HepG2 (cell line): ENCODE data around the gene MAP2K7. TPM values are rescaled to one million over a fixed set of nuclear protein-coding genes. Genes with fewer than 3 reads are reported as not detected.

Experiments used
- ADNP ChIP-seq: sonication (generic); formaldehyde crosslinking; IDR thresholded peaks from 2 replicates; pipeline ENCODE4 v1.4.0; 2020; ENCODE audit warnings: missing genetic modification reagents
- FIP1L1 ChIP-seq: fragments of 200-400 bp; formaldehyde crosslinking; IDR thresholded peaks from 2 replicates; pipeline ENCODE4 v1.6.1; 2018; ENCODE audit warnings: low read depth, mild to moderate bottlenecking, low read length, moderate library complexity, borderline replicate concordance; ENCODE audit not compliant: insufficient read depth
- FOXA1 ChIP-seq, 2 experiments: fragments of 450-650 bp in 1 of 2; sonication (generic) in 1 of 2; formaldehyde crosslinking in 1 of 2; IDR thresholded peaks; 2 replicates each; pipeline versions ENCODE4 v1.4.0 to v1.6.1; 2016 to 2020; ENCODE audit warnings: missing genetic modification reagents in 1 of 2
- HDAC2 ChIP-seq: sonication (generic); formaldehyde crosslinking; IDR thresholded peaks from 2 replicates; pipeline ENCODE4 v1.4.0; 2020; ENCODE audit warnings: missing genetic modification reagents
- HNF4A ChIP-seq: sonication (generic); formaldehyde crosslinking; IDR thresholded peaks from 2 replicates; pipeline ENCODE4 v1.4.0; 2020; ENCODE audit warnings: missing genetic modification reagents
- HNRNPLL ChIP-seq: fragments of 200-400 bp; formaldehyde crosslinking; IDR thresholded peaks from 2 replicates; pipeline ENCODE4 v1.6.1; 2017; ENCODE audit warnings: mild to moderate bottlenecking, low read depth, low read length; ENCODE audit not compliant: poor library complexity, severe bottlenecking
- NFE2L2 ChIP-seq: fragments of 150-350 bp; IDR thresholded peaks from 2 replicates; pipeline ENCODE4 v1.6.1; 2014; ENCODE audit warnings: low read length
- NFYC ChIP-seq: IDR thresholded peaks from 2 replicates; pipeline ENCODE4 v1.6.1; 2016; ENCODE audit warnings: missing genetic modification reagents, missing compliant biosample characterization
- NR2C2 ChIP-seq: sonication (generic); formaldehyde crosslinking; IDR thresholded peaks from 2 replicates; pipeline ENCODE4 v1.4.0; 2020; ENCODE audit warnings: missing genetic modification reagents, mild to moderate bottlenecking, moderate library complexity, borderline replicate concordance
- RARG ChIP-seq: sonication (generic); formaldehyde crosslinking; IDR thresholded peaks from 2 replicates; pipeline ENCODE4 v1.4.0; 2020; ENCODE audit warnings: low read depth, mild to moderate bottlenecking, missing genetic modification reagents
- SAP130 ChIP-seq: IDR thresholded peaks from 2 replicates; pipeline ENCODE4 v1.6.1; 2016; ENCODE audit warnings: low read depth
- SP5 ChIP-seq: IDR thresholded peaks from 2 replicates; pipeline ENCODE4 v1.6.1; 2016; ENCODE audit warnings: low read depth, borderline replicate concordance
- ZBTB1 ChIP-seq: sonication (generic); formaldehyde crosslinking; IDR thresholded peaks from 2 replicates; pipeline ENCODE4 v1.4.0; 2020; ENCODE audit warnings: missing genetic modification reagents, borderline replicate concordance
- ZNF160 ChIP-seq: sonication (generic); formaldehyde crosslinking; IDR thresholded peaks from 2 replicates; pipeline ENCODE4 v1.8.0; 2022; ENCODE audit warnings: mild to moderate bottlenecking, inconsistent platforms, missing genetic modification reagents
- ZNF354B ChIP-seq: sonication (generic); formaldehyde crosslinking; IDR thresholded peaks from 2 replicates; pipeline ENCODE4 v1.8.0; 2022; ENCODE audit warnings: mild to moderate bottlenecking, missing genetic modification reagents
- ZNF552 ChIP-seq: sonication (generic); formaldehyde crosslinking; IDR thresholded peaks from 2 replicates; pipeline ENCODE4 v1.9.0; 2022; ENCODE audit warnings: missing genetic modification reagents, mild to moderate bottlenecking, borderline replicate concordance
- ZNF605 ChIP-seq: sonication (generic); formaldehyde crosslinking; IDR thresholded peaks from 2 replicates; pipeline ENCODE4 v1.8.0; 2022; ENCODE audit warnings: mild to moderate bottlenecking, missing genetic modification reagents
- ZNF788 ChIP-seq: sonication (generic); formaldehyde crosslinking; IDR thresholded peaks from 2 replicates; pipeline ENCODE4 v1.5.0; 2020; ENCODE audit warnings: mild to moderate bottlenecking, missing genetic modification reagents, borderline replicate concordance
- polyA plus RNA-seq, 8 experiments: library from polyadenylated mRNA; depleted of rRNA in 3 of 8; stranded (reverse) in 7 of 8; unstranded in 1 of 8; fragments of >200 nt; fragmentation: Illumina TruSeq in 4 of 8; extraction: Trizol in 4 of 8; gene quantifications; 2 replicates each; pipeline versions ENCODE4 v1.2.1 to v1.2.3, GENCODE V29; 2011 to 2016; ENCODE audit warnings: low read depth in 4 of 8, missing spikeins in 1 of 8, mixed read lengths in 1 of 8; ENCODE audit not compliant: insufficient read depth in 1 of 8
- total RNA-seq, 5 experiments: library from RNA; depleted of rRNA; stranded (reverse); fragments of >200 nt; fragmentation: Illumina TruSeq; extraction: Trizol; gene quantifications; 2 replicates each; pipeline ENCODE4 v1.2.3, GENCODE V29; 2016; ENCODE audit warnings: low read depth in 1 of 5
- TF ChIP-seq, protein P1 (sequence below), 2 experiments: fragments of 450-650 bp in 1 of 2; sonication (generic) in 1 of 2; formaldehyde crosslinking; IDR thresholded peaks; 2 replicates each; pipeline versions ENCODE4 v1.5.0 to v1.8.0; 2020 to 2022; ENCODE audit warnings: mild to moderate bottlenecking in 1 of 2, missing genetic modification reagents in 1 of 2
- TF ChIP-seq, protein P2 (sequence below): sonication (generic); formaldehyde crosslinking; IDR thresholded peaks from 2 replicates; pipeline ENCODE4 v1.8.0; 2022; ENCODE audit warnings: mild to moderate bottlenecking, missing genetic modification reagents, moderate library complexity
- TF ChIP-seq, protein P3 (sequence below): sonication (generic); formaldehyde crosslinking; IDR thresholded peaks from 2 replicates; pipeline ENCODE4 v1.4.0; 2020; ENCODE audit warnings: missing genetic modification reagents
- TF ChIP-seq, protein P4 (sequence below): sonication (generic); formaldehyde crosslinking; IDR thresholded peaks from 2 replicates; pipeline ENCODE4 v1.8.1; 2022; ENCODE audit warnings: mild to moderate bottlenecking, missing genetic modification reagents

MAP2K7 gene
- total and polyA plus RNA-seq, 2 of the 13 experiments (the other 11 are each of a cell fraction or from before 2014, with no cell fraction given): 9.0 to 10.8 TPM

DNA sequence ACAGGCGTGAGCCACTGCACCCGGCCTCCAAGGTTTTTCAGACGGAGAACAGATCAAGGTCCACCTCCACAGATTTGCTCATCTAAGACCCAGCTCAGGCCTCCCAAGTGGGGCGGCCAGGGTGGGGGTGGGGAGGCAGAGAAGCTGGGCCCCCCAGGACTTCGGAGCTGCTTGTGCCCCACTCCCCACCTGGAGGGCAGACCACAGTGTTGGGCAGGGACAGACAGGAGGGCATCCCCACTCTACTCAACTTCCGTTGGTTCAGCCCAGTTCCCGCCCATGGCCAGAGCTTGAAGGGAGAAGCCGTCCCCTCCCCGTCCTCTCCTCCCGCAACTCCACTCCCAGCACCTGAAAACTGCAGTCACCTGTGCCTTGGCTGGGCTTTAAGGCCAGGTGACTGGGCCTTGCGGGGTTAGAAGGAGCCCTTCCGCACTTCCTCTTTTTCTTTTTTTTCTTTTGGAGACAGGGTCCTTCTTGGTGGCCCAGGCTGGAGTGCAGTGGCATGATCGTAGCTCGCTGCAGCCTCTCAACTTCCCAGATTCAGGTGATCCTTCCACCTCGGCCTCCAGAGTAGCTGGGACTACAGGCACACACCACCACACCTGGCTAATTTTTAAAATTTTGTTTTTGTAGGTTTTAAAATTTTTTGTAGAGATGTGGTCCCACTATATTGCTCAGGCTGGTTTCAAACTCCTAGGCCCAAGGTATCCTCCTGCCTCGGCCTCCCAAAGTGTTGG, 16.1 kb upstream of the MAP2K7 start (continued):
- TF ChIP-seq NFYC (CRISPR knock-in tag) (no peak), ADNP (no peak), ZNF552 (0 out of 2 replicates have a peak, but pooled peaks have one; percentile 35), ZBTB1 (CRISPR knock-in tag) (no peak), NFE2L2 (no peak), NR2C2 (CRISPR knock-in tag) (no peak), FOXA1 (IDR thresholded peaks at IDR 0.05) (no peak), FOXA1 (CRISPR knock-in tag; IDR thresholded peaks at IDR 0.05) (no peak), SAP130 (CRISPR knock-in tag) (peak; percentile 42), HNRNPLL (peak; percentile 29), FIP1L1 (no peak), ZNF788 (CRISPR knock-in tag) (no peak), ZNF160 (no peak), HNF4A (CRISPR knock-in tag) (peak; percentile 58), ZNF354B (CRISPR knock-in tag) (no peak), RARG (no peak), SP5 (CRISPR knock-in tag) (no peak), HDAC2 (peak; percentile 15; the same call in 1 of the 2 replicates), ZNF605 (CRISPR knock-in tag) (0 out of 2 replicates have a peak, but pooled peaks have one; percentile 3)
- TF ChIP-seq, protein P1, sequence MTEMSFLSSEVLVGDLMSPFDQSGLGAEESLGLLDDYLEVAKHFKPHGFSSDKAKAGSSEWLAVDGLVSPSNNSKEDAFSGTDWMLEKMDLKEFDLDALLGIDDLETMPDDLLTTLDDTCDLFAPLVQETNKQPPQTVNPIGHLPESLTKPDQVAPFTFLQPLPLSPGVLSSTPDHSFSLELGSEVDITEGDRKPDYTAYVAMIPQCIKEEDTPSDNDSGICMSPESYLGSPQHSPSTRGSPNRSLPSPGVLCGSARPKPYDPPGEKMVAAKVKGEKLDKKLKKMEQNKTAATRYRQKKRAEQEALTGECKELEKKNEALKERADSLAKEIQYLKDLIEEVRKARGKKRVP (CRISPR knock-in tag; IDR thresholded peaks at IDR 0.05): no peak
- TF ChIP-seq, protein P2, sequence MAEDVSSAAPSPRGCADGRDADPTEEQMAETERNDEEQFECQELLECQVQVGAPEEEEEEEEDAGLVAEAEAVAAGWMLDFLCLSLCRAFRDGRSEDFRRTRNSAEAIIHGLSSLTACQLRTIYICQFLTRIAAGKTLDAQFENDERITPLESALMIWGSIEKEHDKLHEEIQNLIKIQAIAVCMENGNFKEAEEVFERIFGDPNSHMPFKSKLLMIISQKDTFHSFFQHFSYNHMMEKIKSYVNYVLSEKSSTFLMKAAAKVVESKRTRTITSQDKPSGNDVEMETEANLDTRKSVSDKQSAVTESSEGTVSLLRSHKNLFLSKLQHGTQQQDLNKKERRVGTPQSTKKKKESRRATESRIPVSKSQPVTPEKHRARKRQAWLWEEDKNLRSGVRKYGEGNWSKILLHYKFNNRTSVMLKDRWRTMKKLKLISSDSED (CRISPR knock-in tag): no peak
- TF ChIP-seq, protein P3, sequence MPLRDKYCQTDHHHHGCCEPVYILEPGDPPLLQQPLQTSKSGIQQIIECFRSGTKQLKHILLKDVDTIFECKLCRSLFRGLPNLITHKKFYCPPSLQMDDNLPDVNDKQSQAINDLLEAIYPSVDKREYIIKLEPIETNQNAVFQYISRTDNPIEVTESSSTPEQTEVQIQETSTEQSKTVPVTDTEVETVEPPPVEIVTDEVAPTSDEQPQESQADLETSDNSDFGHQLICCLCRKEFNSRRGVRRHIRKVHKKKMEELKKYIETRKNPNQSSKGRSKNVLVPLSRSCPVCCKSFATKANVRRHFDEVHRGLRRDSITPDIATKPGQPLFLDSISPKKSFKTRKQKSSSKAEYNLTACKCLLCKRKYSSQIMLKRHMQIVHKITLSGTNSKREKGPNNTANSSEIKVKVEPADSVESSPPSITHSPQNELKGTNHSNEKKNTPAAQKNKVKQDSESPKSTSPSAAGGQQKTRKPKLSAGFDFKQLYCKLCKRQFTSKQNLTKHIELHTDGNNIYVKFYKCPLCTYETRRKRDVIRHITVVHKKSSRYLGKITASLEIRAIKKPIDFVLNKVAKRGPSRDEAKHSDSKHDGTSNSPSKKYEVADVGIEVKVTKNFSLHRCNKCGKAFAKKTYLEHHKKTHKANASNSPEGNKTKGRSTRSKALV (CRISPR knock-in tag): 0 out of 2 replicates have a peak, but pooled peaks have one; percentile 28
- TF ChIP-seq, protein P4, sequence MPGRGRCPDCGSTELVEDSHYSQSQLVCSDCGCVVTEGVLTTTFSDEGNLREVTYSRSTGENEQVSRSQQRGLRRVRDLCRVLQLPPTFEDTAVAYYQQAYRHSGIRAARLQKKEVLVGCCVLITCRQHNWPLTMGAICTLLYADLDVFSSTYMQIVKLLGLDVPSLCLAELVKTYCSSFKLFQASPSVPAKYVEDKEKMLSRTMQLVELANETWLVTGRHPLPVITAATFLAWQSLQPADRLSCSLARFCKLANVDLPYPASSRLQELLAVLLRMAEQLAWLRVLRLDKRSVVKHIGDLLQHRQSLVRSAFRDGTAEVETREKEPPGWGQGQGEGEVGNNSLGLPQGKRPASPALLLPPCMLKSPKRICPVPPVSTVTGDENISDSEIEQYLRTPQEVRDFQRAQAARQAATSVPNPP (CRISPR knock-in tag): no peak
